Activated CD8-positive, alpha-beta memory T cell treated with anti-CD3 and anti-CD28 coated beads for 1 hour (primary cell): ENCODE measurements around the gene TCF12.
"Not testable (repeated sequence)": the region's sequence is repeated elsewhere in the genome, so short reads cannot be mapped to it uniquely, and the experiment has no call there.

Experiments used
- DNase-seq, 2 donors: peaks; one replicate each; pipeline ENCODE4 v3.0.0-alpha.2; 2020; ENCODE audit warnings: low read depth in 1 of 2; ENCODE audit errors: extremely low read depth in 1 of 2

The TCF12 gene

GRCh38 chr15:57129064-57129463 lies 210.6 kb downstream of the TCF12 start:
- no peak for DNase-seq

GRCh38 chr15:57130956-57131355 lies 212.5 kb downstream of the TCF12 start:
- no peak for DNase-seq

DNA sequence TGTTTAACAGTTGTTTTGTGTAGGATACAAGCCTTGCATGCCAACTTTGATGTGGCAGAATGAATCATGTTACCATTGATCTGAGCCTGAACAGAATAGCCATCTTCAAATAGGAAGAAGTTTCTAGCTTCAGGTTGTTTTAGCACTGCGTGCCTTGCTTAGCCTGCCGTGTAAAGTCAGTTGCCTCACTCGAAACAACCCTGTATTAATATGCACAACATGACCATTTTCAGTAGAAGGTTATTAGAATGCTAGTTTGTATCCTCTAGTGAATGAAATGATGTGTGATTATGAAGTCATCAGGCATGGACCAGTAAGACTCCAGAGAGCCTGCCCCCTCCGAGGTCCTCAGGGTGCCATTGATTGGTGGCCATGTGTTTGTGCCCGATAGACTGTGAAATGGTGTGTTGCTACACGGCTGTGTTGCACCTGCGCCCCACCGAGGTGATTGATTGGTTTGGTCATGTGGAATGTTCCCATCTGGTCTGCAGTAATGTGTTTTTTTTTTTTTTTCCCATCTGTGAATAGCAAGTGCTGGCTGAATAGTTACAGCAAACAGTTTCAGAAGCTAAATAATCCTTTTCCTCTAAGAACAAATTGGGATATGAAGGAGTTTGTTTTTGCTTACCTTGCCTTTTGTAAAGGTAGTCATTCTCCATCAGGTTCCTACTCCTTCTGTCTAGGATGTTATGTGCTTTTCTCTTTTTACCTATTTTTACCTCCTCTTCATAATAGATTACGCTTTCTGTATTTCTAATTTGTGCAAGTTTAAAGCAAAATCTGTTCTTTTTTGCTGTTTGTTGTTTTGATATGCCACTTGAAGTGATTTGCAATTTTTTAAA lies 214.9 kb downstream of the TCF12 start:
- no peak for DNase-seq

GRCh38 chr15:57134071-57134605 lies 215.7 kb downstream of the TCF12 start:
- no peak for DNase-seq

GRCh38 chr15:57134851-57135250 lies 216.4 kb downstream of the TCF12 start:
- DNase-seq: no peak

GRCh38 chr15:57135800-57136199 lies 217.4 kb downstream of the TCF12 start:
- no peak for DNase-seq

DNA sequence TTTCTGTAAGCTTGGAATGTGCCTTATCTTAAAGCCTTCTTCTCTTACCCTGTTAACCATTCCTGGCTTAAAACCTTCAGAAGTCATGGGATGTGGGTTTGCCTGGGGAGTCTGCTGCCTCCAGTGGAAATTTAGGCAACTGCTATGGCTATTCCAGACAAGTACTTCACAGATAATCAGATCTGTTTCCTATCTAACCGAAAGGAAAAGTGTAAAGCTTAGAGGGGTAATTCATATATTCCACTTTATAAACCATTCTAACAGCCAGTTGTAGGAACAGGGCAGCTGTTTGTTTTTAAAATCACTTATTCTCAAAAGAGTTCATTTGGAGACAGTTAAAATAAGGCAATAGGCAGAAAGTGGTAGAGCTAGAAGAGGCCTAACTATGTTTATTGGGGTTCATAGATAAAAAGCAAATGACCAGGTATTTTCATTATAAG lies 219.9 kb downstream of the TCF12 start:
- DNase-seq: no peak

GRCh38 chr15:57143511-57144078 lies 225.2 kb downstream of the TCF12 start:
- DNase-seq: no peak

DNA sequence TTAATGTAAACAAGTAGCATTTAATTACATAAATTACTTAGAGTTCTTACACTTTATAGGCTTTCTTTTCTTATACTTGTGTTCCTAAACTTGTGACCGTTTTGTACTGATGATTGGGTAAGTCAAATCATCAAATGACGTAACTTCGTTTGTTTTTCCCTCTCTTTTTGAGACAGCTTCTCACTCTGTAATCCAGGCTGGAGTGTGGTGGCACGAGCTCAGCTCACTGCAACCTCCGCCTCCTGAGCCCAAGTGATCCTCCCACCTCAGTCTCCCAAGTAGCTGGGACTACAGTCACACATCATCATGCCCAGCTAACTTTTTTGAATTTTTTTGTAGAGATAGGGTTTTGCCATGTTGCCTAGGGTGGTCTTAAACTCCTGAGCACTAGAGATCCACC lies 226.0 kb downstream of the TCF12 start:
- DNase-seq: no peak

DNA sequence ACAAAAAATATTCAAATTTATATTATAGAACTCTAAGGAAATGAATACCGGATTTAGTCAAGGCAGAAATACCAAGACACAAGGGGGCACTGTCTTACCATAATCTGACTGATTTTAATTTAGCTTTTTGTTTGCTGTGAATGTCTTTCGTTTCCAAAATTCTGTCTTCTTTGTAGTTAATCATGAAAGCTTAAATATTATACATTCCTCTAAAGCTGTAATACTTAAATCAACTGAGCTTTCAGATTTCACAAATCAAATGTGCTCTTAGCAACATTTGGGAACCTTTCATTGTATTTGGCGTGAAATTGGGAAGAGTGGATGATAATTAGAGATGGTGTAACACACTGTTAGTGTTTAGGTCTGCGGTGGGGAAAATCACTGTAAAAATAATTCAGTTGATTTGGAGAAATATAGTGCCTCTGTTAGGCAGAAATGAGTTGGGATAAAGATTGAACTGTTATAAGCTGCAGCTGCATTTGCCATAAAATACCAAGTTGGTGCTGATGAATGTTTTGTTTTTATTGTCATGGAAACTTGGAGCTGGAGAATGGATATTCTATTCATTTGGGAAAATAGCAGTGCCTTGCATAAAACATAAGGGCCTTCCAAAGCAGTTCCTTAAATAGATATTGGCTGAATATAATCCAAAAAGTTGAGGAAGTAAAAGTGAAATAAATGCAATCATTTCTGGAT lies 228.2 kb downstream of the TCF12 start:
- no peak for DNase-seq

- no peak for DNase-seq
Measured at GRCh38 chr15:57147621-57148020, 229.2 kb downstream of the TCF12 start.

DNA sequence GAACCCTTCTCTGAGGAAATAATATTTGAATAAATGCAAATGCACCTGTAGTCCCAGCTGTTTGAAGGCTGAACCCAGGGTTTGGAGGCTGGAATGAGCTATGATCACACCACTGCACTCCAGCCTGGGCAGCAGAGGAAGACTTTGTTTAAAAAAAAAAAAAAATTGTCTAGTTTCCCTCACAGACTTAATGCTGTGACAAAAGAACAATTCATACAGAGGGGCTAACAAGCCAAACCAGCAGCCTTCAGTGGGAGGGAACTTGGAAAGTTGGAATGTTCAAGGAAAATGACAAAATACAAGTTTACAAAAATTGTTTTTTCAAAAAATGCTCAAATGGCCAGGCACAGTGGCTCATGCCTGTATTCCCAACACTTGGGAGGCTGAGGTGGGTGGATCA lies 229.8 kb downstream of the TCF12 start:
- no peak for DNase-seq

- no peak for DNase-seq
Measured at GRCh38 chr15:57149196-57149595, 230.8 kb downstream of the TCF12 start.

- DNase-seq: no peak
Measured at GRCh38 chr15:57150066-57150865, 231.8 kb downstream of the TCF12 start.

- DNase-seq: not testable (repeated sequence)
Measured at GRCh38 chr15:57150866-57151203, 232.4 kb downstream of the TCF12 start.

DNA sequence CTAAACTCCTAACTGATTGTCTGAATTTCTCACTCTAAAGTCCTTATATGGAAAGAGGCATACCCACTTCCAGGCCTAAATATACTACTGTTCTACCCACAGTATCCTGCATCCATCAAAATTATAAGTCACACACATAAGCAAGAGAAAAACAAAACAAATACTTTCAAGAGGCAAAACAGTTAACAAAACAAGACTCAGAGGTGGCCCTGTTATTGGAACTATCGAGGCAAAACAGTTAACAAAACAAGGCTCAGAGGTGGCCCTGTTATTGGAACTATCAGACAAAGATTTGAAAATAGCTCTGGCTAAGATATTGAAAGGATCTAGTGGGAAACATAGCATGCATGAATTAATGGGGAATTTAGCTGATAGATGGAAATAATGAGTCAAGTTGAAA lies 233.7 kb downstream of the TCF12 start:
- DNase-seq: no peak

GRCh38 chr15:57152666-57153539 lies 234.5 kb downstream of the TCF12 start:
- no peak for DNase-seq

DNA sequence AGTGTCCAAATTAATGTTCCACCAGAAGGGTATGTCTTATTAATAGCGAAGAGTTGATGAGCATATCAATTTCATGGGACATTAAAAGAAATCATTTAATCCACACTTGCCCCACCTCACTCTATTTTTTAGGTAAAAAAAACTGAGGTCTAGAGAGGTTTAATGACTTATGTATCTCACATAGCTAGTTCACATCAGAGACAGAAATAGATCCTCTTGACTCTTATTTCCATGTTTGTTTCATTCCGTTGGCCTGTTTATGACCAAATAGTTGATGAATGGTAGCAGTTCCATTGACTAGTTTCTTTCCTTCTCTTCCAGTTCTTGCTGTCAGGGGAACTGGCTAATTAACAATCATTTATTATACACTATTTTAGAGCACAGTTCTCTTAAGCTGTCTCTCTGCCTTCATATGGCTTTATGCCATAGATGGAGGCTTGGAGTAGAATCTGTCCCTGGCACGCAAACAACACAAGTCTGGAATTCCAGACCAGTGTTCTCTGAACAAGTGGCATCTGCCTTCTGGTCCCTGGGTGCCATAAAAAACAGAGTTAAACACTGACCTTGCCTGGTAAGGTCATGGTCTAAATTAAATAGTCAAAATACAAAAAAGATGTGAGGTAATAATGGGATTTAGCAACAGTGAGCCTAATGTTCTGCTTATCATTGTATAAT lies 237.9 kb downstream of the TCF12 start:
- DNase-seq: no peak

- no peak for DNase-seq
Measured at GRCh38 chr15:57158589-57158988, 240.1 kb downstream of the TCF12 start.
